ENCODE results near the gene ASB15.

ASB15 gene

GRCh38 chr7:123673137-123673732 lies 71.6 kb downstream of the ASB15 start:
- DNase-seq, result no peak

GRCh38 chr7:123673752-123674398 lies 72.3 kb downstream of the ASB15 start:
- no peak for DNase-seq

GRCh38 chr7:123674399-123675180 lies 73.0 kb downstream of the ASB15 start:
- DNase-seq, result no peak

- DNase-seq, result no peak
Measured at GRCh38 chr7:123675181-123675473, 73.5 kb downstream of the ASB15 start.

GRCh38 chr7:123677061-123677715 lies 75.6 kb downstream of the ASB15 start:
- DNase-seq, result no peak

GRCh38 chr7:123679614-123680013 lies 78.0 kb downstream of the ASB15 start:
- DNase-seq, result no peak

GRCh38 chr7:123680580-123680979 lies 79.0 kb downstream of the ASB15 start:
- DNase-seq, result no peak

GRCh38 chr7:123681561-123681960 lies 79.9 kb downstream of the ASB15 start:
- no peak for DNase-seq

- DNase-seq, result no peak
Measured at GRCh38 chr7:123682690-123683089, 81.1 kb downstream of the ASB15 start.

- DNase-seq, result no peak
Measured at GRCh38 chr7:123687161-123687560, 85.5 kb downstream of the ASB15 start.

GRCh38 chr7:123687727-123688126 lies 86.1 kb downstream of the ASB15 start:
- DNase-seq, result no peak
